H9 (cell line): ENCODE results near the gene LGALS7. TPM values are rescaled to one million over a fixed set of nuclear protein-coding genes. Genes with fewer than 3 reads are reported as not detected.
A peak's percentile ranks its signal among the peaks of the same experiment; 100 is the strongest.

Experiments
- DNase-seq: peaks from one replicate; pipeline ENCODE4 v3.0.0-alpha.2; 2017
- H2AFZ ChIP-seq: one replicate; pipeline ENCODE4 v1.6.1; 2013; ENCODE audit warnings: mild to moderate bottlenecking, low read length, control low read depth, moderate library complexity
- H2AK5ac ChIP-seq: 2 replicates; pipeline ENCODE4 v1.6.1; 2013; ENCODE audit warnings: low read length, control low read depth, mixed read lengths; ENCODE audit not compliant: insufficient read length
- H2BK120ac ChIP-seq: one replicate; pipeline ENCODE4 v1.6.1; 2013; ENCODE audit warnings: low read depth, mild to moderate bottlenecking, low read length, control low read depth, inconsistent platforms; ENCODE audit not compliant: poor library complexity, severe bottlenecking
- H2BK12ac ChIP-seq: 2 replicates; pipeline ENCODE4 v1.6.1; 2013; ENCODE audit warnings: low read length, control low read depth, mixed read lengths, low read depth; ENCODE audit not compliant: insufficient read length
- H2BK15ac ChIP-seq: 2 replicates; pipeline ENCODE4 v1.6.1; 2013; ENCODE audit warnings: low read depth, low read length, control low read depth
- H2BK20ac ChIP-seq: one replicate; pipeline ENCODE4 v1.6.1; 2013; ENCODE audit warnings: low read depth, mild to moderate bottlenecking, low read length, control low read depth, inconsistent platforms; ENCODE audit not compliant: poor library complexity, severe bottlenecking
- H2BK5ac ChIP-seq: 2 replicates; pipeline ENCODE4 v1.6.1; 2013; ENCODE audit warnings: low read length, control low read depth, mixed read lengths; ENCODE audit not compliant: insufficient read length
- H3K14ac ChIP-seq: 2 replicates; pipeline ENCODE4 v1.6.1; 2013; ENCODE audit warnings: low read length, control low read depth; ENCODE audit not compliant: insufficient read depth
- H3K18ac ChIP-seq: 2 replicates; pipeline ENCODE4 v1.6.1; 2013; ENCODE audit warnings: low read depth, mild to moderate bottlenecking, mixed read lengths, low read length, control low read depth; ENCODE audit not compliant: insufficient read length
- H3K23ac ChIP-seq: 2 replicates; pipeline ENCODE4 v1.6.1; 2013; ENCODE audit warnings: low read length, control low read depth, mixed read lengths, low read depth; ENCODE audit not compliant: insufficient read length
- H3K23me2 ChIP-seq: 2 replicates; pipeline ENCODE4 v1.6.1; 2013; ENCODE audit warnings: low read depth, mild to moderate bottlenecking, mixed read lengths, low read length, control low read depth; ENCODE audit not compliant: insufficient read length, poor library complexity, severe bottlenecking
- H3K27ac ChIP-seq: 2 replicates; pipeline ENCODE4 v1.5.1; 2013; ENCODE audit warnings: low read length, control low read depth, mixed read lengths, low read depth; ENCODE audit not compliant: insufficient read length
- H3K27me3 ChIP-seq: 2 replicates; pipeline ENCODE4 v1.6.1; 2013; ENCODE audit warnings: low read length, control low read depth, inconsistent platforms; ENCODE audit not compliant: insufficient read depth
- H3K4ac ChIP-seq: 2 replicates; pipeline ENCODE4 v1.6.1; 2013; ENCODE audit warnings: low read depth, mild to moderate bottlenecking, control low read depth, inconsistent platforms, low read length, moderate library complexity
- H3K4me1 ChIP-seq: 2 replicates; pipeline ENCODE4 v1.6.1; 2013; ENCODE audit warnings: low read length, control low read depth, inconsistent platforms; ENCODE audit not compliant: insufficient read depth
- H3K4me2 ChIP-seq: 2 replicates; pipeline ENCODE4 v1.6.1; 2013; ENCODE audit warnings: low read length, control low read depth, mixed read lengths; ENCODE audit not compliant: insufficient read length, insufficient read depth
- H3K56ac ChIP-seq: 2 replicates; pipeline ENCODE4 v1.6.1; 2013; ENCODE audit warnings: low read depth, mild to moderate bottlenecking, mixed read lengths, low read length, control low read depth; ENCODE audit not compliant: insufficient read length
- H3K79me1 ChIP-seq: 2 replicates; pipeline ENCODE4 v1.6.1; 2013; ENCODE audit warnings: low read depth, mild to moderate bottlenecking, moderate library complexity, low read length, control low read depth, inconsistent platforms; ENCODE audit not compliant: insufficient read depth, poor library complexity, severe bottlenecking
- H3K79me2 ChIP-seq: 2 replicates; pipeline ENCODE4 v1.6.1; 2013; ENCODE audit warnings: low read length, control low read depth, inconsistent platforms; ENCODE audit not compliant: insufficient read depth
- H3K9ac ChIP-seq: 2 replicates; pipeline ENCODE4 v1.6.1; 2013; ENCODE audit warnings: low read length, control low read depth, mixed read lengths; ENCODE audit not compliant: insufficient read length; ENCODE audit errors: extremely low read depth
- H3K9me3 ChIP-seq: one replicate; pipeline ENCODE4 v1.6.1; 2013; ENCODE audit warnings: low read depth, low read length, inconsistent platforms; ENCODE audit not compliant: control insufficient read depth
- H3T11ph ChIP-seq: one replicate; pipeline ENCODE4 v1.6.1; 2013; ENCODE audit warnings: mild to moderate bottlenecking, low read length, control low read depth, inconsistent platforms
- H4K20me1 ChIP-seq: one replicate; pipeline ENCODE4 v1.6.1; 2013; ENCODE audit not compliant: control insufficient read depth, insufficient read length, insufficient read depth
- H4K5ac ChIP-seq: 2 replicates; pipeline ENCODE4 v1.6.1; 2013; ENCODE audit warnings: low read depth, mild to moderate bottlenecking, mixed read lengths, low read length, control low read depth; ENCODE audit not compliant: insufficient read length
- H4K8ac ChIP-seq: replicated peaks from 2 replicates; pipeline ENCODE4 v1.6.1; 2013; ENCODE audit warnings: low read length, control low read depth, mixed read lengths, low read depth; ENCODE audit not compliant: insufficient read length
- H4K91ac ChIP-seq: 2 replicates; pipeline ENCODE4 v1.6.1; 2013; ENCODE audit warnings: low read depth, mild to moderate bottlenecking, moderate library complexity, mixed read lengths, low read length, control low read depth; ENCODE audit not compliant: insufficient read length
- H3K27ac Mint-ChIP-seq, 3 experiments: 2 replicates in 2 of 3; 3 replicates in 1 of 3; pipeline ENCODE4 v1.8.0; 2020 to 2021; ENCODE audit warnings: mixed read lengths in 3 of 3, mild to moderate bottlenecking in 1 of 3, moderate library complexity in 1 of 3
- H3K27me3 Mint-ChIP-seq: 2 replicates; pipeline ENCODE4 v1.8.0; 2021; ENCODE audit warnings: low read depth, mild to moderate bottlenecking, moderate library complexity, mixed read lengths
- H3K36me3 Mint-ChIP-seq, 3 experiments: 2 replicates in 2 of 3; 3 replicates in 1 of 3; pipeline ENCODE4 v1.8.0; 2020 to 2021; ENCODE audit warnings: low read depth in 3 of 3, mixed read lengths in 3 of 3; ENCODE audit not compliant: insufficient read depth in 1 of 3
- H3K4me1 Mint-ChIP-seq, 2 experiments: 2 replicates each; pipeline ENCODE4 v1.8.0; 2020; ENCODE audit warnings: mixed read lengths in 2 of 2
- H3K4me3 Mint-ChIP-seq, 2 experiments: 2 replicates in 1 of 2; 3 replicates in 1 of 2; pipeline ENCODE4 v1.8.0; 2020 to 2021; ENCODE audit warnings: mild to moderate bottlenecking in 2 of 2, mixed read lengths in 2 of 2, moderate library complexity in 1 of 2
- H3K9me3 Mint-ChIP-seq, 2 experiments: 2 replicates in 1 of 2; 3 replicates in 1 of 2; pipeline ENCODE4 v1.8.0; 2020; ENCODE audit warnings: mild to moderate bottlenecking in 2 of 2, mixed read lengths in 2 of 2, moderate library complexity in 1 of 2
- WGBS: extraction: QIAGEN DNeasy Blood & Tissue Kit; methylation state at CpG from one replicate; pipeline ENCODE4 v1.1.7; 2013; ENCODE audit warnings: missing lambda C conversion rate, low lambda C conversion rate, mixed read lengths; ENCODE audit not compliant: insufficient read length; ENCODE audit errors: extremely low coverage; 5-methylcytosine and 5-hydroxymethylcytosine counted together
- total RNA-seq: library from RNA; stranded (reverse); gene quantifications from 2 replicates; pipeline ENCODE4 v1.2.1, GENCODE V29; 2021
- TF ChIP-seq, protein P1 (sequence below): fragments of 200-600 bp; sonication (generic); conservative IDR thresholded peaks from 3 replicates; pipeline ENCODE4 v1.8.0; 2021; ENCODE audit warnings: antibody characterized with exemption, mild to moderate bottlenecking

The LGALS7 gene
- total RNA-seq, 1 experiment from 2014 or later = not detected

DNA sequence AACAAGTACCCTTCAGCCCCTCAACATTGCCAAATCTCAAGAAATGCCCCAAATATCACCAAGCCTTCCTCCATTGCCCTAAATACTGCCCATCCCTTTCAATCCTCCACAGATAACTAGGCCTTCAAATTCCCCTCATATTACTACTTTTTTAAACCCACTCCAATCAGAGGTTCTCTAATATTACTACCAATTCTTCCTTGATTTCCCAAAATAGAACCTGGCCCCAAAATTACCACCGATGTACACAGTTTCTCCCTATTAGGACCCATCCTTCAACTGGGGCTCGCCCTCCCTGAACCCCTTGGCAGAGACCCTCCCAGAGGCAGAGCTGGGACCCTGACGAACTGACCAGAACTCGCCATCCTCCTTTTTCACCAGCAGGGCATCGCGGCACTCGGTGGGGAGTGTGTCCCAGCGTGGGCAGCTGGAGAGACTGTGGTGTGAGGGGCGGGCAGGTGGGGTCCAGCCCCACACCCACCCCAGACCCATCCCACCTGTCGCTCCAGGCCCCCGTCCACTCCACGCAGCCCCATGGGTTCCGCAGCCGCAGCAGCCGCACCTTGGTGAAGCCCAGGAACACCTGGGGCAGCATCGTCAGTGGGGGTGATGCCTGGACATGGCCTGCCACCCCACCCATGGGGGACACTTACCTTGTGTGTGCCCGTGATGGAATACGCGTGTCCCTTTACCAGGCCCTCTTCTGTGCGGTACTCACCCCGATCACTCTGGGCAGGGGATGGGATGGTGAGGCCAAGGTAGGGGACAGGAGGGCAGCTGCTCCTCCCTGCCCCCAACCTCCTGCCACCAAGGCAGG lies 35.2 kb downstream of the LGALS7 start:
- TF ChIP-seq, protein P1, sequence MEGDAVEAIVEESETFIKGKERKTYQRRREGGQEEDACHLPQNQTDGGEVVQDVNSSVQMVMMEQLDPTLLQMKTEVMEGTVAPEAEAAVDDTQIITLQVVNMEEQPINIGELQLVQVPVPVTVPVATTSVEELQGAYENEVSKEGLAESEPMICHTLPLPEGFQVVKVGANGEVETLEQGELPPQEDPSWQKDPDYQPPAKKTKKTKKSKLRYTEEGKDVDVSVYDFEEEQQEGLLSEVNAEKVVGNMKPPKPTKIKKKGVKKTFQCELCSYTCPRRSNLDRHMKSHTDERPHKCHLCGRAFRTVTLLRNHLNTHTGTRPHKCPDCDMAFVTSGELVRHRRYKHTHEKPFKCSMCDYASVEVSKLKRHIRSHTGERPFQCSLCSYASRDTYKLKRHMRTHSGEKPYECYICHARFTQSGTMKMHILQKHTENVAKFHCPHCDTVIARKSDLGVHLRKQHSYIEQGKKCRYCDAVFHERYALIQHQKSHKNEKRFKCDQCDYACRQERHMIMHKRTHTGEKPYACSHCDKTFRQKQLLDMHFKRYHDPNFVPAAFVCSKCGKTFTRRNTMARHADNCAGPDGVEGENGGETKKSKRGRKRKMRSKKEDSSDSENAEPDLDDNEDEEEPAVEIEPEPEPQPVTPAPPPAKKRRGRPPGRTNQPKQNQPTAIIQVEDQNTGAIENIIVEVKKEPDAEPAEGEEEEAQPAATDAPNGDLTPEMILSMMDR = peak; percentile 38; the same call in 2 of the 3 replicates
- H3K4me2 ChIP-seq = no peak overlapping the region

More for the DNA sequence above, 35.2 kb downstream of the LGALS7 start:
- Histone ChIP-seq H3K79me1 (no peaks in the 10 kb centered on the region), H4K8ac (no peak overlapping the region), H3K4me1 (no peaks in the 10 kb centered on the region; the same call in 1 of the 2 replicates), H4K91ac (no peak overlapping the region), H3K23ac (no peak overlapping the region), H3K9ac (no peak overlapping the region), H2BK120ac (no peak overlapping the region), H2AK5ac (no peak overlapping the region), H2BK5ac (no peak overlapping the region), H3K4ac (no peak overlapping the region), H3K23me2 (peaks cover 8% of the 10 kb centered on the region), H4K5ac (no peak overlapping the region), H3K79me2 (no peaks in the 10 kb centered on the region), H3K27ac (no peak overlapping the region), H4K20me1 (no peaks in the 10 kb centered on the region), H3K18ac (no peak overlapping the region), H2AFZ (no peak overlapping the region), H2BK15ac (no peak overlapping the region), H3T11ph (no peak overlapping the region), H3K14ac (no peak overlapping the region), H3K27me3 (no peaks in the 10 kb centered on the region; the same call in 1 of the 2 replicates), H3K56ac (no peak overlapping the region), H2BK12ac (no peak overlapping the region), H2BK20ac (no peak overlapping the region), H3K9me3 (no peaks in the 10 kb centered on the region)
- no CpG with 5 or more reads among the region's 21 CpGs for WGBS
- Mint-ChIP-seq H3K27me3 (peaks cover 26% of the 10 kb centered on the region), H3K9me3 (no peaks in the 10 kb centered on the region; a peak in 1 of 5 replicates), H3K4me3 (peak overlapping the region in 1 of 2 experiments; percentile 18; a peak in 4 of 5 replicates), H3K4me1 (peaks cover 4 to 10% of the 10 kb centered on the region in 2 experiments; a peak in 3 of 4 replicates), H3K27ac (no peak overlapping the region), H3K36me3 (peaks cover 0 to 6% (median 0%) of the 10 kb centered on the region in 3 experiments; a peak in 3 of 7 replicates)
- DNase-seq = peak; percentile 27
